IPS DF 4.7 (cell line): ENCODE data around the gene GFY.
"Not testable (repeated sequence)": the region's sequence is repeated elsewhere in the genome, so short reads cannot be mapped to it uniquely, and the experiment has no call there.

Experiments used
- DNase-seq: peaks from one replicate; pipeline ENCODE4 v3.0.0-alpha.2; 2013; ENCODE audit warnings: low spot score; ENCODE audit errors: extremely low read depth

GFY gene

DNA sequence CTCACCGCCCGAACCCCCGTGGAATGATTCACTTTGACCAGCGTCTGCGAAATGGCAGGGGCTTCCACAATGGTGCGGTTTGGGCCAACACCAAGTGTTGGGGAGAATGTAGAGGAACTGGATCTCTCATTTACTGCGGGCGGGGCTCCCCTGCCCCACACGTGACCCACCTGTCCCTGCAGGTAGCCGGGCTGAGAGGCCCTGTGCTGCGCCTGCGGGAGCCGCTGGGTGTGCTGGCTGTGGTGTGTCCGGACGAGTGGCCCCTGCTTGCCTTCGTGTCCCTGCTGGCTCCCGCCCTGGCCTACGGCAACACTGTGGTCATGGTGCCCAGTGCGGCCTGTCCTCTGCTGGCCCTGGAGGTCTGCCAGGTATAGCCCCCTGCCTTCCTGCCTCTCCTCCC, 43.0 kb downstream of the GFY start:
- DNase-seq = no peak

DNA sequence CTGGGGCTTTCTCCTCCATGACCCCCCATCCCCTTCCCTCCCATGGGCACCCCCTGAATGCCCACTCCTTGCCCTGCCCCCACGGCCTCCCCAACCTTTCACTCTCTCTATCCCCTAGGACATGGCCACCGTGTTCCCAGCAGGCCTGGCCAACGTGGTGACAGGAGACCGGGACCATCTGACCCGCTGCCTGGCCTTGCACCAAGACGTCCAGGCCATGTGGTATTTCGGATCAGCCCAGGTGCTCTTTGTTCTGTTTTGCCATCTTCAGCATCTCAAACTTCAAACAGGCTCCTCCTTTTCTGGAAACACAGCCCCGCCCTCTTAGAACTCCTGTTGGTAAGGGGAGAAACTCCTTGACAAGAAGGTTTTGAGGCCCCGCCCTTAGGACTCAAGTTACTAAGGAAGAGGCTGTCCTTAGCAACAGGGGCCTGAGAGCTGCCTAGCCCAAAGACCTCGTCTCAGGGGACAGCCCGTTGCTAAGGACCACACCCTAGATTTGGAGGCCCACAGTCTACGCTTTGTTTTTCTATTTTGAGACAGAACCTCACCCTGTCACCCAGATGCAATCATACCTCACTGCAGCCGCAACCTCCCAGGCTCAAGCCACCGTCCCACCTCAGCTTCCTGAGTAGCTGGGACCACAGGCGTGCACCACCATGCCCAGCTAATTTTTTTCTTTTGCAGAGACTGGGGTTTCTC, 43.7 kb downstream of the GFY start:
- DNase-seq = peak; percentile 82

DNA sequence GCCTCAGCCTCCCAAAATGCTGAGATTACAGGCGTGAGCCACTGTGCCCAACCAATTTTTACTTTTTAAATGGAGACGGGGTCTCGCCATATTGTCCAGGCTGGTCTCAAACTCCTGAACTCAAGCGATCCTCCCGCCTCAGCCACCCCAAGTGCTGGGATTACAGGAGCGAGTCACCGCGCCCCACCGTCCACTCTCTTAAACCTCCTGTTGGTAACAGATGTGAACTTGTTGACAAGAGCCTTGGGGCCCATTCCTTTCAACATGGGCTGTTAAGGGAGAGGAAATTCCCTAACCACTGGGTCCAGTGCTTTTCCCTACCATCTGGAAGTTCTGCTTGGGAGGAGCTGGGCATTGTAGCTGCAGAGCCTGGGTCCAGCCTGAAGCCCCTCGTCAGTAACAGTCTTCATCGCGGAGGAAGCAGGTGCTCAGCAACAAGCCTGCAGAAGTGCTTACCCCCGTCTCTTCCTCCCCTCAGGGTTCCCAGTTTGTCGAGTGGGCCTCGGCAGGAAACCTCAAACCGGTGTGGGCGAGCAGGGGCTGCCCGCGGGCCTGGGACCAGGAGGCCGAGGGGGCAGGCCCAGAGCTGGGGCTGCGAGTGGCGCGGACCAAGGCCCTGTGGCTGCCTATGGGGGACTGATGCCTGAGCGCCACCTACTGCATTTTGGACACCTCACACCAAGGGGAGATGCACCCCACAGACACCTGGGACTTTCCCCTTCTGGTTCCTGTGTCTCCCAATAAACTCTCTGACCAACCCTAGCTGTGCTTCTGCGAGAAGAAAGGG, 44.8 kb downstream of the GFY start:
- DNase-seq = no peak

DNA sequence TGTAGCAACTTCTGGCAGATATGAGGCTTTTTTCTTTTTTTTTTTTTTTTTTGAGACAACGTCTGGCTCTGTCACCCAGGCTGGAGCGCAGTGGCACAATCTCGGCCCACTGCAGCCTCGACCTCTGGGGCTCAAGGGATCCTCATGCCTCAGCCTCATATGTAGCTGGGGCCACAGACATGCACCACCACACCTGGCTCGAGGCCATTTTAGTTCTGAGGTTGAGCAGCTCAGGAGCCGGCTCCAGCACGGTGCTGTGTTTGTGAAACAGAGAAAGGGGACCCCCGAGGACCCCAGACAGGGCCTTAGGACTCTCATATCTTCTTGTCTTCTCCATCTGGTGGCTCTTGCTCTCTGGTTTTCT, 45.4 kb downstream of the GFY start:
- no peak for DNase-seq

DNA sequence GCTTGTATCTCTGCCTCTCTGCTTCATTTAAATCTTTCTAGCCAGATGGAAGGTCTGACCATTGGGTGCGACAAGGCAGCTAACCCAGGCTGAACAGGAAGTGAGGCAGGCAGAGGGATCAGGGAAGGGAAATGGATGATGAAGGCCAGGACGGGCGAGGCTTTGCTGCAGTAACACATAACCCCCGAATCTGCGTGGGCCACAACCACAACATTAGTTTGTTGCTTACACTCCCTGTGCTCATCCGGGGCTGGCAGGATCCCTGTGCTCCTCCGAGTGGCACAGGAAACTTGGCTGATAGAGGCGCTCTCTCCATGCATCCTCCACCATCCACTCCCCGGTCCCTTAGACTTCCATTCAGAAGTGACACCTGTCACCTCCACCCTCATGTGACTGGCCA, 47.7 kb downstream of the GFY start:
- DNase-seq = no peak

DNA sequence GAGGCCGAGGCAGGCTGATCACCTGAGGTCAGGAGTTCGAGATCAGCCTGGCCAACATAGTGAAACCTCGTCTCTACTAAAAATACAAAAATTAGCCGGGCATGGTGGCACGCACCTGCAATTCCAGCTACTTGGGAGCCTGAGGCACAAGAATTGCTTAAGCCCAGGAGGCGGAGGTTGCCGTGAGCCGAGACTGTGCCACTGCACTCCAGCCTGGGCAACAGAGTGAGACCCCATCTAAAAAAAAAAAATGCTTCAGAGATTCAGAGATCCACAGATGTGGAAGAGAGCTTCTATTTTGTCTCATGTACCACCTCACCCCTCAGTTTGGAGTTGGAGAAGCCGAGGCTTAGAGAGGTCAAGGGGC, 48.3 kb downstream of the GFY start:
- not testable (repeated sequence) for DNase-seq

DNA sequence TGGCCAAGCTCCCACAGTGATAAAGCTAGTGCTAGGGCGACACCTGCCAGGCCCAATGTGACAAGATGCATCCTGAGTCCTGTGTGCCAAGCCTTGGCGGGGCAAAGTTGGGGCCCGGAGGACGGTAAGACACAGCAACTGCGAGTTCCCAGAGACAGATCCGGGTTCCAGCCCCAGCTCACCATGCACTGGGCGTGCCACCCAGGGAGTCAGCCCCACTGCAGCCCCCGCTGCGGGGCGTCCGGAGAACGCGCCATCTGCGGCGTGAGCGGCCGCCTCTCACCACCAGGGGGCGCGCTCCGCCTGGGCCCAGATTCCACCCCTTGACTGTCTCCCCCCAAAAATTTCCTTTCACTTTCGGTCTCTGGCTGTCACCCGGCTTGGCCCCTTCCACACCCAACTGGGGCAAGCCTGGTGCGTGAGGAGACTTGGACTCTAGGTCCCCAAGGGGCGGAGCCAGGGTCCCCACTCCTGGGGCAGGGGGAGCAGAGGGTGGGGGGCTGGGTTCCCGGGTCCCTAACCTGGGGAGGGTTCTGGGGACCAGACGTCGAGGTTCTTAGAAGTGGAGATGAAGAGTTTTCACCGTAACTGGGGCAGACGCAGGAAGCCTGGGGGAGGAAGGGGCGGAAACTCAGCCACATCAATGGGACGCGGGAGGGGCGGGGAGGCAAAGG, 48.8 kb downstream of the GFY start, which contains the start of gene FLT3LG:
Gene FLT3LG, plus strand, starts transcription at position 348 of the 674 bp plus-strand sequence. CDS start 425 bp downstream, outside the sequence.
- DNase-seq = no peak

DNA sequence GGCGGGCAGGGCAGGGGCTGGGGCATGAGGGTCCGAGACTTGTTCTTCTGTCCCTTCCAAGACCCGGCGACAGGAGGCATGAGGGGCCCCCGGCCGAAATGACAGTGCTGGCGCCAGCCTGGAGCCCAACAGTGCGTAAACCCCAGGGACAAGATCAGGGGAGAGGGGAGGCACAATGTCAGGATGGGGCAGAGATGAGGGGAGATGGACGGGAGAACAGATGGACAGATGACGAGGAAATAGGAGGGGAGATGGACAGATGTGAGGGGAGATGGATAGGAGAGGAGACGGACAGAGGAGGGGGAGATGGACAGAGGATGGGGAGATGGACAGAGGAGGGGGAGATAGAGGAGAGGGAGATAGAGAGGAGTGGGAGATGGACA, 49.3 kb downstream of the GFY start:
- DNase-seq = no peak

DNA sequence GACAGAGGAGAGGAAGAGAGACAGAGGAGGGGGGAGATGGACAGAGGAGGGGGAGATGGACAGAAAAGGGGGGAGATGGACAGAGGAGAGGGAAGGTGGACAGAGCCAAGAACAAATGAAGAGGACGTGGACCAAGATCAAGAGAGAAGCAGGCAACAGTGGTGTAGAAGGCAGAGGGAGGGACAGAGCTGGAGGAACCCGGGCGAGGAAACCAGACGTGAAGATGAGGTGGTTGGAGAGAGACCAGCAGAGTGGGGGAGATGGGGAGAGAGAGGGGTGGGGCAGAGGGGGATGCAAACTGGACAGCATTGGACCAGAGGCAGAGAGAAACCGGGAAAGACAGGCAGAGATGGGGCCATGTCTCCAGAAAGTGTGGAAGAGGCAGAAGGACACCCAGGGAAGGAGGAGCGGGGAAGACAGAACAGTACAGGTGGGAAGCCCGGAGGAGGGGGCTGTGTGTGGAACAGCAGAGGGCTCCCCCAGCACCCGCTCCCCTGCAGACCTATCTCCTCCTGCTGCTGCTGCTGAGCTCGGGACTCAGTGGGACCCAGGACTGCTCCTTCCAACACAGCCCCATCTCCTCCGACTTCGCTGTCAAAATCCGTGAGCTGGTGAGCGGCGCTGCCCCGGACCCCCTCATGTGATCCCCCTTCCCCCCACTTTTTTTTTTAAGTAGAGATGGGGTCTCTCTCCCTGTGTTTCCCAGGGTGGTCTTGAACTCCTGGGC, 50.2 kb downstream of the GFY start:
- no peak for DNase-seq

DNA sequence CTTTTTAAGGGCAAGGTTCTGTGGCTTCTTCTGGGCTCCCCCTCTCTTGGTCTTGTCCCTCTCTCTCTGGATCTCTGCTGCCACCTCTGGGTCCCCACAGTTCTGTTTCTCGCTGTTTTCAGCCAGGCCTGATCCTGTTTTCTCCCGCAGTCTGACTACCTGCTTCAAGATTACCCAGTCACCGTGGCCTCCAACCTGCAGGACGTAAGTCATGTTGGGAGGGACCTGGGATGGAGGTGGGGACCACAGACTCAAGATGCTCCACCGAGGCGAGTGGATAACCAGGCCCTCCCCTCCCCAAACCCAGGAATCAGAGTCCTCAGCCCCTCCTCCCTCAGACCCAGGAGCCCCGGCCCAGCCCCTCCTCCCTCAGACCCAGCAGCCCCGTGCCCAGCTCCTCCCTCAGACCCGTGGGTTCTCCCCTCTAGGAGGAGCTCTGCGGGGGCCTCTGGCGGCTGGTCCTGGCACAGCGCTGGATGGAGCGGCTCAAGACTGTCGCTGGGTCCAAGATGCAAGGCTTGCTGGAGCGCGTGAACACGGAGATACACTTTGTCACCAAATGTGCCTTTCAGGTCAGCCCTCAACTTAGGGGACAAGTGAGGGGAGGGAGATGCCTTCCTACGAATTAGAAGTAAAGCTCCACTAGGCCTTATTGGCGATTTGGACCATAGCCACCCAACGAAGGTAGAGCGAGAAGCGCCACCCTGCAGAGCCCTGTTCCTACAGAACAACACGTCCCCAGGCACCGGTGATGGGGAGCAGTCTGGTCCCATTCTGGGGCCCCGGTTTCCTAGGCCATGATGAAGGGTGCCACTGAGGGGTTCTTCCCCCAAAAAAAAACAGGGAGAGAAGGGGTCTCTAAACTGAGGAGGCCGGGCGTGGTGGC, 51.0 kb downstream of the GFY start:
- no peak for DNase-seq
